Measurements from ENCODE around the gene NRTN. TPM values are rescaled to one million over a fixed set of nuclear protein-coding genes. Genes with fewer than 3 reads are reported as not detected.

The NRTN gene
- total and polyA plus RNA-seq, 4 experiments from 2014 or later: 0.34 to 0.91 (median 0.51) TPM

GRCh38 chr19:5806905-5807304 is 2.0 kb downstream of the NRTN start:
- no peak for DNase-seq
- Histone ChIP-seq H3K36me3 (ENCODE audit: insufficient read depth, low read length) (no peaks in the 10 kb centered on the region), H3K4me3 (ENCODE audit: low read length in 2 of 2) (no peak overlapping the region), H3K9me3 (ENCODE audit: control insufficient read depth in 1 of 2, low read length in 2 of 2) (no peaks in the 10 kb centered on the region), H3K27ac (ENCODE audit: low read depth, low read length) (no peak overlapping the region), H3K4me1 (ENCODE audit: insufficient read depth, low read length) (peaks cover 19% of the 10 kb centered on the region), H3K27me3 (ENCODE audit: insufficient read depth, low read length) (no peaks in the 10 kb centered on the region)
- Mint-ChIP-seq H3K27ac (peak overlapping the region in 2 of 7 donors; percentile 42 to 63), H3K4me1 (peaks cover 5 to 27% (median 13%) of the 10 kb centered on the region in 4 donors), H3K9me3 (no peaks in the 10 kb centered on the region), H3K4me3 (peak overlapping the region in 2 of 8 donors; percentile 25 to 27), H3K27me3 (peaks cover 4 to 6% of the 10 kb centered on the region in 2 donors), H3K36me3 (no peaks in the 10 kb centered on the region)
- POLR2A ChIA-PET (ENCODE audit: partially characterized antibody): interaction anchor here (1.4 kb wide), 1 partner anchor 16 kb away, joined by 5 read pairs; the partner anchor contains the start of gene DUS3L
- intact Hi-C loops (cut with micrococcal nuclease): no loop called here
- CTCF ChIA-PET (ENCODE audit: partially characterized antibody): interaction anchor here (0.8 to 1.8 kb wide), 4 partner anchors 12 to 215 kb away, joined by 3 to 12 read pairs (median 6); no protein-coding TSS in a partner anchor

GRCh38 chr19:5808120-5808816 is 3.4 kb downstream of the NRTN start:
- ChIA-PET CTCF (ENCODE audit: partially characterized antibody) (interaction anchor here (1.2 kb wide), 1 partner anchor 214 kb away, joined by 3 read pairs; no protein-coding TSS in a partner anchor), POLR2A (ENCODE audit: partially characterized antibody) (interaction anchor here (0.7 to 2.5 kb wide), 2 partner anchors 19 to 20 kb away, joined by 3 to 7 read pairs; no protein-coding TSS in a partner anchor)
- Histone ChIP-seq H3K4me3 (ENCODE audit: low read length in 2 of 2) (no peak overlapping the region), H3K4me1 (ENCODE audit: insufficient read depth, low read length) (peaks cover 14% of the 10 kb centered on the region), H3K36me3 (ENCODE audit: insufficient read depth, low read length) (no peaks in the 10 kb centered on the region), H3K27me3 (ENCODE audit: insufficient read depth, low read length) (no peaks in the 10 kb centered on the region), H3K9me3 (ENCODE audit: control insufficient read depth in 1 of 2, low read length in 2 of 2) (no peaks in the 10 kb centered on the region), H3K27ac (ENCODE audit: low read depth, low read length) (no peak overlapping the region)
- no peak for DNase-seq
- Mint-ChIP-seq H3K9me3 (no peaks in the 10 kb centered on the region), H3K27ac (no peak overlapping the region), H3K36me3 (no peaks in the 10 kb centered on the region), H3K4me1 (peaks cover under 1 to 25% (median 7%) of the 10 kb centered on the region in 4 donors), H3K4me3 (peak overlapping the region in 1 of 8 donors; percentile 31), H3K27me3 (peaks cover 0 to 2% of the 10 kb centered on the region in 2 donors)
- intact Hi-C loops (cut with micrococcal nuclease): no loop called here

- Mint-ChIP-seq H3K4me3 (no peak overlapping the region), H3K36me3 (no peaks in the 10 kb centered on the region), H3K27ac (peak overlapping the region in 2 of 7 donors; percentile 18 to 29), H3K4me1 (peaks cover 0 to 17% (median 3%) of the 10 kb centered on the region in 4 donors), H3K27me3 (peaks cover 0 to 2% of the 10 kb centered on the region in 2 donors), H3K9me3 (no peaks in the 10 kb centered on the region)
- ChIA-PET POLR2A (ENCODE audit: partially characterized antibody) (interaction anchor here (2.5 kb wide), 1 partner anchor 18 kb away, joined by 7 read pairs; no protein-coding TSS in a partner anchor), CTCF (ENCODE audit: partially characterized antibody) (no interaction called here)
- no peak for DNase-seq
- no peaks in the 10 kb centered on the region for H3K9me3 ChIP-seq (ENCODE audit: control insufficient read depth in 1 of 2, low read length in 2 of 2)
- no peaks in the 10 kb centered on the region for H3K36me3 ChIP-seq (ENCODE audit: insufficient read depth, low read length)
- H3K4me3 ChIP-seq (ENCODE audit: low read length in 2 of 2): no peak overlapping the region
- H3K27ac ChIP-seq (ENCODE audit: low read depth, low read length): no peak overlapping the region
- no peaks in the 10 kb centered on the region for H3K27me3 ChIP-seq (ENCODE audit: insufficient read depth, low read length)
- H3K4me1 ChIP-seq (ENCODE audit: insufficient read depth, low read length): peaks cover 6% of the 10 kb centered on the region
- intact Hi-C loops (cut with micrococcal nuclease): no loop called here
These were observed 4.2 kb downstream of the NRTN start for GRCh38 chr19:5809053-5809452.

- no peak for DNase-seq
- no peak overlapping the region for H3K4me3 ChIP-seq (ENCODE audit: low read length in 2 of 2)
- peaks cover 2% of the 10 kb centered on the region for H3K4me1 ChIP-seq (ENCODE audit: insufficient read depth, low read length)
- Mint-ChIP-seq H3K27me3 (peaks cover 0 to 2% of the 10 kb centered on the region in 2 donors), H3K36me3 (no peaks in the 10 kb centered on the region), H3K4me3 (no peak overlapping the region), H3K4me1 (peaks cover 0 to 13% (median under 1%) of the 10 kb centered on the region in 4 donors), H3K27ac (peak overlapping the region in 2 of 7 donors; percentile 18 to 29), H3K9me3 (no peaks in the 10 kb centered on the region)
- no peaks in the 10 kb centered on the region for H3K9me3 ChIP-seq (ENCODE audit: control insufficient read depth in 1 of 2, low read length in 2 of 2)
- no peaks in the 10 kb centered on the region for H3K27me3 ChIP-seq (ENCODE audit: insufficient read depth, low read length)
- intact Hi-C loops (cut with micrococcal nuclease): no loop called here
- CTCF ChIA-PET (ENCODE audit: partially characterized antibody): interaction anchor here (1.2 kb wide), 1 partner anchor 12 kb away, joined by 3 read pairs; no protein-coding TSS in a partner anchor
- H3K27ac ChIP-seq (ENCODE audit: low read depth, low read length): no peak overlapping the region
- no peaks in the 10 kb centered on the region for H3K36me3 ChIP-seq (ENCODE audit: insufficient read depth, low read length)
- POLR2A ChIA-PET (ENCODE audit: partially characterized antibody): interaction anchor here (2.5 kb wide), 1 partner anchor 18 kb away, joined by 7 read pairs; no protein-coding TSS in a partner anchor
These were observed 4.6 kb downstream of the NRTN start for GRCh38 chr19:5809469-5809868.

GRCh38 chr19:5811117-5811516 is 6.2 kb downstream of the NRTN start:
- no peaks in the 10 kb centered on the region for H3K4me1 ChIP-seq (ENCODE audit: insufficient read depth, low read length)
- peaks cover 0 to 2% of the 10 kb centered on the region in 2 donors for H3K27me3 Mint-ChIP-seq
- no peak overlapping the region for H3K27ac ChIP-seq (ENCODE audit: low read depth, low read length)
- no peaks in the 10 kb centered on the region for H3K36me3 ChIP-seq (ENCODE audit: insufficient read depth, low read length)
- ChIA-PET POLR2A (ENCODE audit: partially characterized antibody) (no interaction called here), CTCF (ENCODE audit: partially characterized antibody) (no interaction called here)
- H3K36me3 Mint-ChIP-seq: no peaks in the 10 kb centered on the region
- no peaks in the 10 kb centered on the region for H3K9me3 ChIP-seq (ENCODE audit: control insufficient read depth in 1 of 2, low read length in 2 of 2)
- H3K27me3 ChIP-seq (ENCODE audit: insufficient read depth, low read length): no peaks in the 10 kb centered on the region
- intact Hi-C loops (cut with micrococcal nuclease): no loop called here
- no peak overlapping the region for H3K27ac Mint-ChIP-seq
- DNase-seq: no peak
- no peak overlapping the region for H3K4me3 ChIP-seq (ENCODE audit: low read length in 2 of 2)
- no peaks in the 10 kb centered on the region for H3K9me3 Mint-ChIP-seq
- peaks cover 0 to 8% (median 0%) of the 10 kb centered on the region in 4 donors for H3K4me1 Mint-ChIP-seq
- H3K4me3 Mint-ChIP-seq: peak overlapping the region in 1 of 8 donors; percentile 59

GRCh38 chr19:5814123-5814851 is 9.4 kb downstream of the NRTN start:
- CTCF ChIA-PET (ENCODE audit: partially characterized antibody): interaction anchor here (2.5 kb wide), 1 partner anchor 10 kb away, joined by 7 read pairs; no protein-coding TSS in a partner anchor
- no peak overlapping the region for H3K4me3 Mint-ChIP-seq
- no peaks in the 10 kb centered on the region for H3K9me3 Mint-ChIP-seq
- Histone ChIP-seq H3K4me3 (ENCODE audit: low read length in 2 of 2) (no peak overlapping the region), H3K36me3 (ENCODE audit: insufficient read depth, low read length) (no peaks in the 10 kb centered on the region), H3K4me1 (ENCODE audit: insufficient read depth, low read length) (no peaks in the 10 kb centered on the region), H3K27me3 (ENCODE audit: insufficient read depth, low read length) (no peaks in the 10 kb centered on the region), H3K9me3 (ENCODE audit: control insufficient read depth in 1 of 2, low read length in 2 of 2) (no peaks in the 10 kb centered on the region), H3K27ac (ENCODE audit: low read depth, low read length) (no peak overlapping the region)
- peaks cover 0 to 4% (median 0%) of the 10 kb centered on the region in 4 donors for H3K4me1 Mint-ChIP-seq
- intact Hi-C loops (cut with micrococcal nuclease): no loop called here
- no peaks in the 10 kb centered on the region for H3K27me3 Mint-ChIP-seq
- DNase-seq: no peak
- POLR2A ChIA-PET (ENCODE audit: partially characterized antibody): no interaction called here
- H3K36me3 Mint-ChIP-seq: no peaks in the 10 kb centered on the region
- H3K27ac Mint-ChIP-seq: peak overlapping the region in 1 of 7 donors; percentile 36

GRCh38 chr19:5814852-5815246 is 10.0 kb downstream of the NRTN start:
- Histone ChIP-seq H3K4me1 (ENCODE audit: insufficient read depth, low read length) (no peaks in the 10 kb centered on the region), H3K27me3 (ENCODE audit: insufficient read depth, low read length) (no peaks in the 10 kb centered on the region), H3K27ac (ENCODE audit: low read depth, low read length) (no peak overlapping the region), H3K9me3 (ENCODE audit: control insufficient read depth in 1 of 2, low read length in 2 of 2) (no peaks in the 10 kb centered on the region), H3K36me3 (ENCODE audit: insufficient read depth, low read length) (no peaks in the 10 kb centered on the region), H3K4me3 (ENCODE audit: low read length in 2 of 2) (no peak overlapping the region)
- CTCF ChIA-PET (ENCODE audit: partially characterized antibody): no interaction called here
- H3K4me3 Mint-ChIP-seq: no peak overlapping the region
- peak overlapping the region in 1 of 7 donors; percentile 47 for H3K27ac Mint-ChIP-seq
- no peaks in the 10 kb centered on the region for H3K36me3 Mint-ChIP-seq
- H3K4me1 Mint-ChIP-seq: peaks cover 0 to 4% (median 0%) of the 10 kb centered on the region in 4 donors
- no peak for DNase-seq
- H3K9me3 Mint-ChIP-seq: no peaks in the 10 kb centered on the region
- H3K27me3 Mint-ChIP-seq: no peaks in the 10 kb centered on the region
- POLR2A ChIA-PET (ENCODE audit: partially characterized antibody): no interaction called here
- intact Hi-C loops (cut with micrococcal nuclease): no loop called here
